Common myeloid progenitor, CD34-positive (primary cell): ENCODE data around the gene PRDM13.
"Not testable (repeated sequence)": the region's sequence is repeated elsewhere in the genome, so short reads cannot be mapped to it uniquely, and the experiment has no call there.

ENCODE experiments used
- CTCF ChIA-PET: fragments of 350-600 bp; sonication (Branson Sonifier 250); formaldehyde crosslinking; loops from one replicate; lab custom pipeline; 2021; ENCODE audit warnings: antibody characterized with exemption; lab: Charles Lee
- POLR2A ChIA-PET: fragments of 350-600 bp; sonication (Branson Sonifier 250); formaldehyde crosslinking; loops from one replicate; lab custom pipeline; 2021; ENCODE audit warnings: antibody characterized with exemption; lab: Charles Lee
- DNase-seq, 3 donors: peaks; one replicate each; pipeline versions ENCODE4 v3.0.0 to v3.0.0-alpha.2; 2013
- H3K27ac ChIP-seq, 2 experiments: 1 replicate in 1 of 2; 2 replicates in 1 of 2; pipeline ENCODE4 v1.7.0; 2013; ENCODE audit warnings: inconsistent platforms in 2 of 2, low read length in 2 of 2, mild to moderate bottlenecking in 2 of 2, low read depth in 1 of 2, moderate library complexity in 1 of 2; ENCODE audit not compliant: severe bottlenecking in 2 of 2, insufficient read depth in 1 of 2, poor library complexity in 1 of 2
- H3K27me3 ChIP-seq, 5 experiments: replicated peaks in 2 of 5; 1 replicate in 3 of 5; 2 replicates in 2 of 5; pipeline versions ENCODE4 v1.6.1 to v1.7.0; 2013; ENCODE audit warnings: low read length in 4 of 5, mild to moderate bottlenecking in 2 of 5, moderate library complexity in 2 of 5, inconsistent platforms in 1 of 5; ENCODE audit not compliant: insufficient read depth in 5 of 5, control insufficient read depth in 4 of 5
- H3K36me3 ChIP-seq, 4 experiments: 1 replicate in 2 of 4; 2 replicates in 2 of 4; pipeline versions ENCODE4 v1.6.1 to v1.7.0; 2013; ENCODE audit warnings: low read length in 3 of 4, control low read depth in 1 of 4, mild to moderate bottlenecking in 1 of 4; ENCODE audit not compliant: control insufficient read depth in 4 of 4, insufficient read depth in 4 of 4
- H3K4me1 ChIP-seq, 4 experiments: 1 replicate in 3 of 4; 2 replicates in 1 of 4; pipeline versions ENCODE4 v1.6.1 to v1.7.1; 2013; ENCODE audit warnings: low read length in 3 of 4, mild to moderate bottlenecking in 3 of 4, control low read depth in 1 of 4, inconsistent platforms in 1 of 4, moderate library complexity in 1 of 4; ENCODE audit not compliant: control insufficient read depth in 4 of 4, insufficient read depth in 4 of 4; ENCODE audit errors: control extremely low read depth in 1 of 4
- H3K4me3 ChIP-seq, 7 experiments: 1 replicate in 4 of 7; 2 replicates in 3 of 7; pipeline versions ENCODE4 v1.5.1 to v1.7.0; 2013; ENCODE audit warnings: mild to moderate bottlenecking in 7 of 7, low read length in 6 of 7, moderate library complexity in 6 of 7, inconsistent platforms in 2 of 7, low read depth in 2 of 7, control low read depth in 1 of 7; ENCODE audit not compliant: insufficient read depth in 4 of 7, control insufficient read depth in 1 of 7; ENCODE audit errors: extremely low read depth in 1 of 7
- H3K9me3 ChIP-seq, 5 experiments: 1 replicate in 4 of 5; 2 replicates in 1 of 5; pipeline versions ENCODE4 v1.6.1 to v1.7.1; 2013; ENCODE audit warnings: low read length in 4 of 5, mild to moderate bottlenecking in 2 of 5, inconsistent platforms in 1 of 5, low read depth in 1 of 5, moderate library complexity in 1 of 5; ENCODE audit not compliant: control insufficient read depth in 4 of 5, insufficient read depth in 2 of 5; ENCODE audit errors: control extremely low read depth in 1 of 5
- WGBS: methylation state at CpG from one replicate; pipeline ENCODE4 v1.1.5; 2013; ENCODE audit not compliant: insufficient coverage; 5-methylcytosine and 5-hydroxymethylcytosine counted together

The PRDM13 gene

DNA sequence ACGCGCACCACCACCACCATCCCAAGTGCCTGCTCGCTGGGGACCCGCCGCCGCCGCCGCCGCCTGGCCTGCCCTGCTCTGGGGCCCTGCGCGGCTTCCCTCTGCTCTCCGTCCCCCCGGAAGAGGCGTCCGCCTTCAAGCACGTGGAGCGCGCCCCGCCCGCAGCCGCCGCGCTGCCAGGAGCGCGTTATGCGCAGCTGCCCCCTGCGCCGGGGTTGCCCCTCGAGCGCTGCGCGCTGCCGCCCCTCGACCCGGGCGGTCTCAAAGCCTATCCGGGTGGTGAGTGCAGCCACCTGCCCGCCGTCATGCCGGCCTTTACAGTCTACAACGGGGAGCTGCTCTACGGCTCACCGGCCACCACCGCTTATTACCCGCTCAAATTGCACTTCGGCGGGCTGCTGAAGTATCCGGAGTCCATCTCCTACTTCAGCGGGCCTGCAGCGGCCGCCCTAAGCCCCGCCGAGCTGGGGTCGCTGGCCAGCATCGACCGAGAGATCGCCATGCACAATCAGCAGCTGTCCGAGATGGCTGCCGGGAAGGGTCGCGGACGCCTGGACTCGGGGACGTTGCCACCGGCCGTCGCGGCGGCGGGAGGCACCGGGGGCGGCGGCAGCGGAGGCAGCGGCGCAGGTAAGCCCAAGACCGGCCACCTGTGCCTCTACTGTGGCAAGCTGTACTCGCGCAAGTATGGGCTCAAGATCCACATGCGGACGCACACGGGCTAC, 7.2 kb downstream of the PRDM13 start:
- Histone ChIP-seq H3K4me1 (peaks cover 10 to 35% (median 26%) of the 10 kb centered on the region in 4 experiments), H3K36me3 (no peaks in the 10 kb centered on the region), H3K9me3 (peaks cover 3 to 7% (median 5%) of the 10 kb centered on the region in 5 experiments), H3K27me3 (peaks cover 49 to 100% (median 64%) of the 10 kb centered on the region in 5 experiments), H3K4me3 (peak overlapping the region; percentile 16 to 66 (median 53)), H3K27ac (no peak overlapping the region)
- CTCF ChIA-PET, result interaction anchor here (1.0 to 4.0 kb wide), 7 partner anchors 12 to 92 kb away, joined by 3 to 23 read pairs (median 4); no protein-coding TSS in a partner anchor
- 1% methylated on average over 69 of the region's 82 CpGs for WGBS
- DNase-seq, result no peak
- POLR2A ChIA-PET, result no interaction called here

DNA sequence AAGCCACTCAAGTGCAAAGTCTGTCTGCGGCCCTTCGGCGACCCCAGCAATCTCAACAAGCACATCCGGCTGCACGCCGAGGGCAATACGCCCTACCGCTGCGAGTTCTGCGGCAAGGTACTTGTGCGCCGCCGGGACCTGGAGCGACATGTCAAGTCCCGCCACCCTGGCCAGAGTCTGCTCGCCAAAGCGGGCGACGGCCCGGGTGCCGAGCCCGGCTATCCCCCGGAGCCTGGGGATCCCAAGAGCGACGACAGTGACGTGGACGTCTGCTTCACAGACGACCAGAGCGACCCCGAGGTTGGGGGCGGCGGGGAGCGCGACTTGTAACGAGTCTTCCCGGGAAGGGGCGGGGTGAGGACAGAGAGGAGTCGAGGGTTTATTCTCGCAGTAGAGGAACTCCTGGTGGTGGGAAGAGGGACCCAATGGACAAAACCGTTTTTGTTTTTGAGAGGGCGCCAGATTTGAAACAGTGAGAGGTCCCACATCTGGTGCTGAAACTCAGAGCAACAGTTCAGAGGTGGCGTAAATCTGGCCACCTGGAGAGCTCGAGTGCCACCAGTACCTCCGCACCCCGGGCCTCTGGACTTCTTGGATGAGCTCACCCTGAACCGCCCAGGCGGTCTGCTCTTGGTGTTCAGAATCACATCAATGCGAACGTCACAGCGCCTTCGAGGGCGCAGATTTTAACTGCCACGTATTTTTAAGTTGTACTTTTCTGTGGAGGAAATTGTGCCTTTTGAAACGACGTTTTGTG, 8.0 kb downstream of the PRDM13 start:
- Histone ChIP-seq H3K27me3 (peaks cover 48 to 100% (median 63%) of the 10 kb centered on the region in 5 experiments), H3K4me1 (peaks cover 10 to 34% (median 26%) of the 10 kb centered on the region in 4 experiments), H3K4me3 (peak overlapping the region; percentile 16 to 66 (median 53)), H3K9me3 (peaks cover 3 to 7% (median 5%) of the 10 kb centered on the region in 5 experiments), H3K36me3 (no peaks in the 10 kb centered on the region), H3K27ac (no peak overlapping the region)
- peak in 2 of 3 donors; percentile 62 to 65 for DNase-seq
- WGBS, result 4% methylated on average over 53 of the region's 55 CpGs
- ChIA-PET CTCF (interaction anchor here (1.4 to 4.0 kb wide), 3 partner anchors 22 to 29 kb away, joined by 3 to 23 read pairs (median 3); no protein-coding TSS in a partner anchor), POLR2A (no interaction called here)

DNA sequence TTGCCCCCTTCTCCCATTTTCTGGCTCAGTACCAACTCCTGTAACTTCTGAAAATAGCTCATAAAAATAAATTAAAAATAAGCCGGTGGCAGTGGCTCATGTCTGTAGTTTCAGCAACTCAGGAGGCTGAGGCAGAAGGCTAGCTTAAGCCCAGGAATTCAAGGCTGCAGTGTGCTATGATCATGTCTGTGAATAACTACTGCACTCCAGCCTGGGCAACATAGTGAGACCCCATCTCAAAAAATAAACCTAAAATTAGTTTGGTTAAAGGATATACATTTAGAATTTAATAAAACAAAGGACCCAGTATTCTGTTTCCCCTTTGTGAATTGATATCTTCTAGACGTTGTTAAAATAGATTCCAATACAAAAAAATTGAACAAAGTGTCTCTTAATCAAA, 10.5 kb downstream of the PRDM13 start:
- 90% methylated on average over 1 of the region's 2 CpGs for WGBS
- ChIA-PET POLR2A (no interaction called here), CTCF (interaction anchor here (0.6 to 1.8 kb wide), 6 partner anchors 8 to 130 kb away, joined by 3 to 11 read pairs (median 3); no protein-coding TSS in a partner anchor)
- H3K9me3 ChIP-seq, result peaks cover 3 to 10% (median 6%) of the 10 kb centered on the region in 5 experiments
- peaks cover 0 to 19% (median 18%) of the 10 kb centered on the region in 4 experiments for H3K4me1 ChIP-seq
- no peak for DNase-seq
- H3K27ac ChIP-seq, result no peak overlapping the region
- no peak overlapping the region for H3K4me3 ChIP-seq
- no peaks in the 10 kb centered on the region for H3K36me3 ChIP-seq
- H3K27me3 ChIP-seq, result peaks cover 48 to 100% (median 68%) of the 10 kb centered on the region in 5 experiments

DNA sequence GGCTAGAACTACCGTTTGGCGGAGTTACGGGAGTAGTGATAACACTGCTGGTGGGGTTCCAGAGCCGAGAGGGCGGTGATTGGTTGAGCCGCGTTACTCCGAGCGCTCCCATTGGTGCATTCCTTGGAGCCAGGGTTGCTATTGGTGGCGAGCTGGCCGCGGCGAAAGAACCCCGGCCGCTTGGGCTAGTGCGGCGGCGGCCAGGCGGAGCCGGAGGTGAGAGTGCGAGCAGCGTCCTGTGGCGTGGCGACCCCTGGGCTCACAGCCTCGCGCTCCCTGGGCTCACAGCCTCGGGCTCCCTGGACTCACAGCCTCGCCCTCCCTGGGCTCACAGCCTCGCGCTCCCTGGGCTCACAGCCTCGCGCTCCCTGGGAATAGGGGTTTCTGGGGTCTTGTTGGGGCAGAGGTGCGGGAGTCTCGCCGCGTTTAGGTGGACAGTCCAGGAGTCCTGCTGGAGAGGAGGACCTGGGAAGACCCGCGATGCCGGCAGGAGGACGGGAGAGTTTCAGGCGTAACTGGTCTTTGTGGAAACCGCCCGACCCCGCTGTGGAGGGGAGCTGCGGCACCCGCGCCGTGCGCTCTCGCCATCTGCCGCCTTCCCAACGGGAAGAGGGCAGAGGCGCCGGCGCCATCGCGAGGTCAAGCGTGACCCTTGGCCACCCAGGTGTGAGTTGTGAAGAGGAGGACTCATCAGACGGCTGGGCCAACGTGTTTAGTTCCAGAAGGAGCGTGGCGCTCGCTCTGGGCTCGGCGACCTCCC, 12.2 kb downstream of the PRDM13 start:
- Histone ChIP-seq H3K27ac (no peak overlapping the region), H3K9me3 (peaks cover 3 to 10% (median 6%) of the 10 kb centered on the region in 5 experiments), H3K4me3 (no peak overlapping the region), H3K4me1 (peaks cover 0 to 9% (median 8%) of the 10 kb centered on the region in 4 experiments), H3K36me3 (no peaks in the 10 kb centered on the region), H3K27me3 (peaks cover 39 to 100% (median 67%) of the 10 kb centered on the region in 5 experiments)
- WGBS, result 6% methylated on average over 56 of the region's 65 CpGs
- no peak for DNase-seq
- CTCF ChIA-PET, result interaction anchor here (0.6 to 1.1 kb wide), 2 partner anchors 28 to 30 kb away, joined by 3 read pairs; no protein-coding TSS in a partner anchor
- POLR2A ChIA-PET, result no interaction called here

DNA sequence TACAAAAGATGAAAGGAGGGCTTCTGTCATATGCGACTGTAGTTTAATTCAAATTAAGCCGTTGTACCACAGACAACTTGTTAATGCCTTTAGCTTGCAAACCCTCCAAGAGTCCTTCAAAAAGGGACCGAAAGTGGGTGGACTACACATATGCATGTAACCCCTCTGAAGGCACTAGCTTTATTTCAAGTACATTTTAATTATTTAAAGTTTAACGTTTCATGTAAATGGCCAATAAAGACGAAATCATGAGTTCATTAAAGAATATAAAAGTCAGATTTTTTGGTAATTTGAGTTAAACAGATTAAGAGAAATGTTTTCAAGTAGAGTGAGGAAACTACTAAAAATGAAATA, 12.8 kb downstream of the PRDM13 start:
- POLR2A ChIA-PET, result no interaction called here
- CTCF ChIA-PET, result no interaction called here
- Histone ChIP-seq H3K4me3 (no peak overlapping the region), H3K27ac (no peak overlapping the region), H3K27me3 (peaks cover 34 to 99% (median 66%) of the 10 kb centered on the region in 5 experiments), H3K36me3 (no peaks in the 10 kb centered on the region), H3K9me3 (peaks cover 3 to 10% (median 6%) of the 10 kb centered on the region in 5 experiments), H3K4me1 (peaks cover 0 to 4% (median 3%) of the 10 kb centered on the region in 4 experiments)
- DNase-seq, result no peak
- WGBS, result 0% methylated on average over 2 of the region's 5 CpGs

DNA sequence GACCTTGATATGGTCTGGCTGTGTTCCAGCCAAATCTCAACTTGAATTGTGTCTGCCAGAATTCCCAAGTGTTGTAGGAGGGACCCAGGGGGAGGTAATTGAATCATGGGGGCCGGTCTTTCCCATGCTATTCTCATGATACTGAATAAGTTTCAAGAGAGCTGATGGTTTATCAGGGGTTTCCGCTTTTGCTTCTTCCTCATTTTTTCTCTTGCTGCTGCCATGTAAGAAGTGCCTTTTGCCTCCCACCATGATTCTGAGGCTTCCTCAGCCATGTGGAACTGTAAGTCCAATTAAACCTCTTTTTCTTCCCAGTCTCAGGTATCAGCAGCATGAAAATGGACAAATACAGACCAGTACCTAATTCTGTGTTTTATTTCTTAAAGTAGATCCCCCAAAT, 15.4 kb downstream of the PRDM13 start:
- POLR2A ChIA-PET, DNase-seq, H3K4me1 ChIP-seq, H3K4me3 ChIP-seq, H3K36me3 ChIP-seq, CTCF ChIA-PET, H3K27ac ChIP-seq: not testable (repeated sequence)
- peaks cover 3 to 10% (median 6%) of the 10 kb centered on the region in 5 experiments for H3K9me3 ChIP-seq
- 89% methylated on average over 2 of the region's 2 CpGs for WGBS
- H3K27me3 ChIP-seq, result peaks cover 23 to 84% (median 48%) of the 10 kb centered on the region in 5 experiments
